K562 (cell line): Measurements from ENCODE around the gene GALE. TPM values are rescaled to one million over a fixed set of nuclear protein-coding genes. Genes with fewer than 3 reads are reported as not detected.
A peak's percentile ranks its signal among the peaks of the same experiment; 100 is the strongest.

Experiments
- C11orf30 ChIP-seq: fragments of 450-650 bp; IDR thresholded peaks from 2 replicates; pipeline ENCODE4 v1.6.1; 2016; ENCODE audit warnings: low read depth, mild to moderate bottlenecking
- JUNB ChIP-seq: fragments of 450-650 bp; formaldehyde crosslinking; conservative IDR thresholded peaks from 2 replicates; pipeline ENCODE4 v1.4.0; 2020; ENCODE audit warnings: mild to moderate bottlenecking
- NCOA2 ChIP-seq, 2 experiments: fragments of 450-650 bp; IDR thresholded peaks; 2 replicates each; pipeline ENCODE4 v1.6.1; 2018; ENCODE audit warnings: mild to moderate bottlenecking in 2 of 2, moderate library complexity in 1 of 2; ENCODE audit not compliant: partially characterized antibody in 2 of 2
- NFATC3 ChIP-seq: fragments of 450-650 bp; IDR thresholded peaks from 2 replicates; pipeline ENCODE4 v1.6.1; 2017; ENCODE audit warnings: mild to moderate bottlenecking
- PBX2 ChIP-seq, 2 experiments: IDR thresholded peaks in 1 of 2; conservative IDR thresholded peaks in 1 of 2; 2 replicates each; pipeline ENCODE4 v1.6.1; 2016; ENCODE audit warnings: low read depth in 2 of 2, mild to moderate bottlenecking in 1 of 2, missing compliant biosample characterization in 1 of 2, missing genetic modification characterization in 1 of 2, moderate library complexity in 1 of 2
- POLR3A ChIP-seq: IDR thresholded peaks from 2 replicates; pipeline ENCODE4 v1.6.1; 2011; ENCODE audit warnings: borderline replicate concordance, mild to moderate bottlenecking, moderate library complexity; ENCODE audit not compliant: insufficient read length, insufficient read depth; ENCODE audit errors: extremely low read depth
- PRPF4 ChIP-seq: fragments of 200-400 bp; formaldehyde crosslinking; IDR thresholded peaks from one replicate; pipeline ENCODE4 v1.6.1; 2017; ENCODE audit warnings: low read length, low read depth, mild to moderate bottlenecking; ENCODE audit not compliant: insufficient read depth, poor library complexity, severe bottlenecking
- RBFOX2 ChIP-seq: fragments of 200-400 bp; formaldehyde crosslinking; IDR thresholded peaks from 2 replicates; pipeline ENCODE4 v1.6.1; 2017; ENCODE audit warnings: low read depth, mild to moderate bottlenecking, low read length, moderate library complexity
- TRIM24 ChIP-seq, 2 experiments: fragments of 450-650 bp; IDR thresholded peaks; 2 replicates each; pipeline ENCODE4 v1.6.1; 2016
- ZBTB7A ChIP-seq: IDR thresholded peaks from 2 replicates; pipeline ENCODE4 v1.6.1; 2011; ENCODE audit warnings: low read depth, mild to moderate bottlenecking, low read length, moderate library complexity, borderline replicate concordance; ENCODE audit not compliant: control insufficient read depth
- ZNF212 ChIP-seq: fragments of 450-650 bp; formaldehyde crosslinking; IDR thresholded peaks from 2 replicates; pipeline ENCODE4 v1.4.0; 2020; ENCODE audit warnings: mild to moderate bottlenecking
- ZNF318 ChIP-seq, 2 experiments: fragments of 450-650 bp; IDR thresholded peaks; 2 replicates each; pipeline ENCODE4 v1.6.1; 2016; ENCODE audit warnings: mild to moderate bottlenecking in 2 of 2, borderline replicate concordance in 1 of 2, low read depth in 1 of 2, moderate library complexity in 1 of 2
- polyA plus RNA-seq, 8 experiments: library from polyadenylated mRNA; depleted of rRNA in 4 of 8; stranded (reverse) in 5 of 8; unstranded in 3 of 8; fragments of >200 nt; fragmentation: Nextera tagmentation in 2 of 8; fragmentation: Illumina TruSeq in 1 of 8; extraction: Ambion mirVana in 2 of 8; extraction: Trizol in 1 of 8; gene quantifications; 2 replicates each; pipeline versions ENCODE4 v1.2.1 to v1.2.3, GENCODE V29; 2011 to 2014; ENCODE audit warnings: inconsistent platforms in 1 of 8, missing spikeins in 1 of 8
- total RNA-seq, 7 experiments: library from RNA; depleted of rRNA in 6 of 7; stranded (reverse); fragments of >200 nt in 6 of 7; fragmentation: Illumina TruSeq in 2 of 7; extraction: Trizol in 2 of 7; gene quantifications; 2 replicates each; pipeline versions ENCODE4 v1.2.1 to v1.2.3, GENCODE V29; 2011 to 2021; ENCODE audit warnings: low replicate concordance in 1 of 7
- TF ChIP-seq, protein P1 (sequence below), 2 experiments: fragments of 450-650 bp; conservative IDR thresholded peaks; 2 replicates each; pipeline ENCODE4 v1.6.1; 2017; ENCODE audit warnings: mild to moderate bottlenecking in 2 of 2, moderate library complexity in 2 of 2
- TF ChIP-seq, protein P2 (sequence below): fragments of 250-450 bp; sonication (Bioruptor Pico); IDR thresholded peaks from 2 replicates; pipeline ENCODE4 v1.8.0; 2021; ENCODE audit warnings: moderate library complexity, mild to moderate bottlenecking, inconsistent platforms

GALE gene
- total and polyA plus RNA-seq, 9 of the 15 experiments (the other 6 are each of a cell fraction or from before 2014, with no cell fraction given): 8.4 to 139 (median 88.3) TPM

GRCh38 chr1:23779826-23780371, 20.7 kb downstream of the GALE start (continued):
- TF ChIP-seq NCOA2 (IDR thresholded peaks at IDR 0.05; ENCODE audit: partially characterized antibody in 2 of 2): no peak
- peak; percentile 41 for TF ChIP-seq RBFOX2
- TF ChIP-seq ZBTB7A: no peak
- TF ChIP-seq, protein P1, sequence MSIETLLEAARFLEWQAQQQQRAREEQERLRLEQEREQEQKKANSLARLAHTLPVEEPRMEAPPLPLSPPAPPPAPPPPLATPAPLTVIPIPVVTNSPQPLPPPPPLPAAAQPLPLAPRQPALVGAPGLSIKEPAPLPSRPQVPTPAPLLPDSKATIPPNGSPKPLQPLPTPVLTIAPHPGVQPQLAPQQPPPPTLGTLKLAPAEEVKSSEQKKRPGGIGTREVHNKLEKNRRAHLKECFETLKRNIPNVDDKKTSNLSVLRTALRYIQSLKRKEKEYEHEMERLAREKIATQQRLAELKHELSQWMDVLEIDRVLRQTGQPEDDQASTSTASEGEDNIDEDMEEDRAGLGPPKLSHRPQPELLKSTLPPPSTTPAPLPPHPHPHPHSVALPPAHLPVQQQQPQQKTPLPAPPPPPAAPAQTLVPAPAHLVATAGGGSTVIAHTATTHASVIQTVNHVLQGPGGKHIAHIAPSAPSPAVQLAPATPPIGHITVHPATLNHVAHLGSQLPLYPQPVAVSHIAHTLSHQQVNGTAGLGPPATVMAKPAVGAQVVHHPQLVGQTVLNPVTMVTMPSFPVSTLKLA (conservative IDR thresholded peaks at IDR 0.05): peak; percentile 52 to 65; a peak in 3 of 4 replicates
- TF ChIP-seq C11orf30: peak; percentile 99
- TF ChIP-seq PBX2 (CRISPR knock-in tag; IDR thresholded peaks at IDR 0.05; ENCODE audit: low read depth): no peak
- peak; percentile 79 for TF ChIP-seq PBX2 (tag; conservative IDR thresholded peaks at IDR 0.05; ENCODE audit: low read depth)
- TF ChIP-seq, protein P2, sequence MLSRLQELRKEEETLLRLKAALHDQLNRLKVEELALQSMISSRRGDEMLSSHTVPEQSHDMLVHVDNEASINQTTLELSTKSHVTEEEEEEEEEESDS (CRISPR knock-in tag): no peak
- TF ChIP-seq PRPF4: no peak
- 0 out of 4 replicates have a peak, but pooled peaks of 1 of the 2 experiments have one; percentile 74 for TF ChIP-seq ZNF318 (IDR thresholded peaks at IDR 0.05; ENCODE audit: borderline replicate concordance in 1 of 2, low read depth in 1 of 2)
- TF ChIP-seq JUNB (CRISPR knock-in tag): no peak
- TF ChIP-seq NFATC3: 0 out of 2 replicates have a peak, but pooled peaks have one; percentile 34
- TF ChIP-seq ZNF212 (CRISPR knock-in tag): no peak
- TF ChIP-seq TRIM24 (IDR thresholded peaks at IDR 0.05): 0 out of 4 replicates have a peak, but pooled peaks of 1 of the 2 experiments have one; percentile 24
- TF ChIP-seq POLR3A: no peak
